ENCODE data around the gene CDCA7. TPM values are rescaled to one million over a fixed set of nuclear protein-coding genes. Genes with fewer than 3 reads are reported as not detected.
"Not testable (repeated sequence)": the region's sequence is repeated elsewhere in the genome, so short reads cannot be mapped to it uniquely, and the experiment has no call there.

Gene CDCA7
- polyA plus RNA-seq (ENCODE audit: insufficient read length in 4 of 4) = 10 to 100 TPM; 28.0 to 42.2 (median 36.1) TPM

- DNase-seq (ENCODE audit: low read depth in 4 of 4, low spot score in 3 of 4) = peak in 3 of 4 donors; percentile 44 to 56 (median 54)
Observed at GRCh38 chr2:173354582-173355131, at the start of gene CDCA7. CDCA7 (plus strand) TSS chr2:173354872; CDS start chr2:173354964, 92 bp downstream.

GRCh38 chr2:173305303-173305702, 49.4 kb upstream of the CDCA7 start:
- no peak for DNase-seq (ENCODE audit: low read depth in 4 of 4, low spot score in 3 of 4)

DNA sequence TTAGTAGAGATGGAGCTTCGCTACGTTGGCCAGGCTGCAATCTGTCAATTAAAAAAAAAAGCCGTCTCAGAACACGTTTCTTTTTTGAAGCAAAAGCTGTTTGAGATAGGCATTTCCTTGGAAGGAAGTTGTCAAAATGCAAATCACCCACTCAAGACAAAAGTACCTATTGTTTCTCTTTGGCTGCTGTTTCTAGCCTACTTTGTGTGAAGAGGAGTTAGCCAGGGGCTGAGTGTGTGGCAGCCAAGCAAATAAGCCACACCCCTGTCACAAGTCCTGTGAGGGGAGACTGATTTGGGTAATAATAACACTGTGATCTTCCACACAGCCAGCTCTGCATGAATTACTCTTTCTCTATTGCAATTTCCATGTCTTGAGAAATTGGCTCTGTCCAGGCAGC, 47.4 kb upstream of the CDCA7 start:
- DNase-seq (ENCODE audit: low read depth in 4 of 4, low spot score in 3 of 4) = no peak

DNA sequence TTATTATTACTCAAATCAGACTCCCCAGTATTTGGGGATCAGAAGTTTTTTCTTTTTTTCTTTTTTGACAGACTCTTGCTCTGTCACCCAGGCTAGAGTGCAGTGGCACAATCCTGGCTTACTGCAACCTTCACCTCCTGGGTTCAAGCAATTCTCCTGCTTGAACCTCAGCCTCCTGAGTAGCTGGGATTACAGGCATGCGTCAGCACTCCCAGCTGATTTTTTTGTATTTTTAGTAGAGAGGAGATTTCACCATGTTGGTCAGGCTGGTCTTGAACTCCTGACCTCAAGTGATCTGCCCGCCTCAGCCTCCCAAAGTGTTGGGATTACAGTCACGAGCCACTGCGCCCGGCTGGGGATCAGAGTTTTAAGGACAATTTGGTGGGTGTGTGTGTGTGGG, 45.3 kb upstream of the CDCA7 start:
- DNase-seq (ENCODE audit: low read depth in 4 of 4, low spot score in 3 of 4) = not testable (repeated sequence)

DNA sequence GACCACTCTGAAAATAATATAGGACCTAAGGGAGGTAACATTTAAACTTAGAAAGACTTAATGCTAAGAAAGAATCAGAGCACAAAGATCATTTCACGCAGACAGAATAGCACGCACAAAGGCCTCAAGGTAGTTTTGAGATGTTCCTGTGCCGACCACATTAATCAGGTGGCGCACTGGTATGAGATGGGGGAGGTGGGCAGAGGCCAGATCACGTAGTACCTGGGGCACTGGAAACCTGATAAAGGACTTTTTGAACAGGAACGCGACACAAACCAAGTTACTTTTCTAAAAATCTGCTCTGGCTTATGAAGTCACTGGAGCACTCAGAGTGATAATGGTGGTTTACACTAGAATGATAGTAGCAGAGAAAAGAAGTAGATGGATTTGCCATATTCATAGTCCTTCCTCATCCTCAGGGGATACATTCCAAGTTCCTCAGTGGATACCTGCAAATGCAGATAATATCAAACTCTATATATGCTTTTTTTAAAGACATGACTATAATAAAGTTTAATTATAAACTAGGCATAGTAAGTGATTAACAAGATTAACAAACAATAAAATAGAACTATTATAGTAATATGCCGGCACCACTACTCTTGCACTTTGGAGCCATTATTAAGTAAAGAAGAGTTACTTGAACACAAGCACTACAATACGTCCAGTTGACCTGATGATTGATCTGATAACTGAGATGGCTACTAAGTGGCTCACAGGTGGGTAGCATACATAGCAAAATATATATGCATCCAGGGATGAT, 42.6 kb upstream of the CDCA7 start:
- DNase-seq (ENCODE audit: low read depth in 4 of 4, low spot score in 3 of 4) = no peak

- no peak for DNase-seq (ENCODE audit: low read depth in 4 of 4, low spot score in 3 of 4)
Observed at GRCh38 chr2:173323371-173323770, 31.3 kb upstream of the CDCA7 start.

DNA sequence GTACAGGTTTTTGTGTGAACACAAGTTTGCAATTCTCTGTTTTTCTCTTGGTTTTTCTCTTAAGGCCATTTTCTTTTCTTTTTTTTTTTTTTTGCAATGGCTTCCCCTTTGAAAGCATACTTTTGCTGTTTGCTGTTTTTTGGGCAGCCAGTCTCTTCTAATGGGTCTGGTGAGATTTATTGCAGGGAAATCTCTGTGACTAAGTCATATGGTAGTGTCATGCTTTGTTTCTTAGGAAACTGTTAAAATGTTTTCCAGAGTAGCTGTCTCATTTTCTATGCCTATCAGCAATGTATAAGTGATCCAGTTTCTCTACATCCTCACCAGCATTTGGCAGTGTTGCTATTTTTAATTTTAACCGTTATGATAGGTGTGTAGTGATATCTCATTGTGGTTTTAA, 27.9 kb upstream of the CDCA7 start:
- DNase-seq (ENCODE audit: low read depth in 4 of 4, low spot score in 3 of 4) = no peak

DNA sequence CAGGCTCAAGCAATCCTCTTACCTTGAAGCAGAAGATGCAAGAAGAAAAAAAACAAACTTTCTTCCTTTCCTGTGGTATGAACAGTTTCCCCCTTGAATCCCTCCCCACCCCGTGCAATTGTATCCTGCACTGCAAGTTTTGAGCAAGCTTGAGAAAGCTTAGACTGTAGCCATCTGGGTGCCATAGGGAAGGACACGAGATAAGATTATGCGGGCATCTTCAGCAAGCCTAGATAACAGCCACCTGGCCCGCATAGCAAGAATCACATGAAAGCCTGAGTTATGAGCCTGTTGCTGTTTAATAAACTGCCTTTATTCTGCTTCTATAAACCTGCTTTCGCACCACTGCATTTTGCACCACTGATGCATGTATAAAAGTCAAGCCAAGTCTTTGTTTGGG, 27.3 kb upstream of the CDCA7 start:
- DNase-seq (ENCODE audit: low read depth in 4 of 4, low spot score in 3 of 4) = no peak

DNA sequence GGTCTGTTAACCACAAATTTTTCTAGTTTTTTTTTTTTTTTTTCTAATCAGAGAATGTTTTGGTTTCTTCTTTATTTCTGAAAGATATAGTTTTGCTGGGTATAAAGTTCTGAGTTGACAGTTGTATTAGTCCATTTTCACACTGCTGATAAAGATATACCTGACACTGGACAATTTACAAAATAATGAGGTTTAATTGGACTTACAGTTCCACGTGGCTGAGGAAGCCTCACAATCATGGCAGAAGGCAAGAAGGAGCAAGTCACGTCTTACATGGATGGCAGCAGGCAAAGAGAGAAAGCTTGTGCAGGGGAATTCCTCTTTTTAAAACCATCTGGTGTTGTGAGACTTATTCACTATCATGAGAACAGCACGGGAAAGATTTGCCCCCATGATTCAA, 21.7 kb upstream of the CDCA7 start:
- DNase-seq (ENCODE audit: low read depth in 4 of 4, low spot score in 3 of 4) = not testable (repeated sequence)

DNA sequence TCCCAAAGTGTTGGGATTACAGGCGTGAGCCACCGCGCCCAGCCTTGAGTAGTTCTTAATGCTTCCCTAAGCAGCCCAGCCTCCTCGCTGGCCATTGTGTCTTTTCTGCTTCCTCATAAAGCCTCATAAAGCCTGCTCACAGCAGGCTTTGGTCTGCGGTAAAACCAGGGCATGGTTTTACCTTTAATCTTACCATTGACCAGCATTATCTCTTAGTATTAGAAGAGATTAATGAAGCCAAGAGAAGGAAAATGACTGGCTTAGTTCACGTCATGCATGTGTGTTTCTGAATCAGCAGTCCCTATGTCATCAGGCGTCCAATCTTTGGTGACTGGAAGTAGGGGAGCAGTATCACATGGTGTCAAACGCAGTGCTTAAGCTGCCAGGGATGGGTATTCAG, 14.9 kb upstream of the CDCA7 start:
- no peak for DNase-seq (ENCODE audit: low read depth in 4 of 4, low spot score in 3 of 4)

- no peak for DNase-seq (ENCODE audit: low read depth in 4 of 4, low spot score in 3 of 4)
Observed at GRCh38 chr2:173343921-173344320, 10.8 kb upstream of the CDCA7 start.

DNA sequence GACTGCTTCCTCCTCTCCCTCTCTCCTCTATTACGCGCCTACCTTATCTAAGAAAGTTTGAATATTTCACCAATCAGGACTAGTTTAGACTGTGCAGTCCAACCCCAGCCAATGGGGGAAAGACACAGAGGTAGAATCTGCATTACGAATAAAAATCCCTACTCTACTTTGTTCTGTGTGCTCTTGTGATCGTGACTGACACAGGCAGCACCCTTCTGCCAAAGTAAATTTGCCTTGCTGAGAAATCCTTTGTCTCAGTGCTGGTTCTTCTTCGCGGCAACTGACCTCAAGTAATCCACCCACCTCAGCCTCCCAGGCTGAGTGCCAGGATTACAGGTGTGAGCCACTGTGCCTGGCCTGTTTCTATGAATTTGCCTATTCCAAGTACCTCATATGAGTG, 8.6 kb upstream of the CDCA7 start:
- no peak for DNase-seq (ENCODE audit: low read depth in 4 of 4, low spot score in 3 of 4)

- no peak for DNase-seq (ENCODE audit: low read depth in 4 of 4, low spot score in 3 of 4)
Observed at GRCh38 chr2:173347305-173348168, 7.1 kb upstream of the CDCA7 start.

GRCh38 chr2:173349287-173349686, 5.4 kb upstream of the CDCA7 start:
- no peak for DNase-seq (ENCODE audit: low read depth in 4 of 4, low spot score in 3 of 4)

DNA sequence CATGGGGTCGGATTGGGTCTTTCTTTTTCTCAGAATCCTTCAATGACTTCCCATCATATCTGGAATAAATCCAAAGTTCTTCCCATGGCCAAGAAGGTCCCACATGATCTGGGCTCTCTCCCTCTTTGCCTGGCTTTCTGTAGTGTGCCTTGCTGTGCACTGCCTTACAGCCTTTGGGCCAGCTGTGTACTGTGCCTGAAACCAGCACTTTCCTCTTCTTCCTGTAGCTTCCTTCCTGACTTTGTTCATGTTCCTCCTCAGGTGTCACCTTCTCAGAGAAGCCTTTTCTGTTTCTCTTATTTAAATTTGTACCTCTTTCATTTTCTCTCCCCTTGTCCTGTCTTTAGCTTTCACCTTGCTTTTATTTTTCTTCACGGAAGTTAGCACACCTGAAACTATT, 4.3 kb upstream of the CDCA7 start:
- DNase-seq (ENCODE audit: low read depth in 4 of 4, low spot score in 3 of 4) = no peak

DNA sequence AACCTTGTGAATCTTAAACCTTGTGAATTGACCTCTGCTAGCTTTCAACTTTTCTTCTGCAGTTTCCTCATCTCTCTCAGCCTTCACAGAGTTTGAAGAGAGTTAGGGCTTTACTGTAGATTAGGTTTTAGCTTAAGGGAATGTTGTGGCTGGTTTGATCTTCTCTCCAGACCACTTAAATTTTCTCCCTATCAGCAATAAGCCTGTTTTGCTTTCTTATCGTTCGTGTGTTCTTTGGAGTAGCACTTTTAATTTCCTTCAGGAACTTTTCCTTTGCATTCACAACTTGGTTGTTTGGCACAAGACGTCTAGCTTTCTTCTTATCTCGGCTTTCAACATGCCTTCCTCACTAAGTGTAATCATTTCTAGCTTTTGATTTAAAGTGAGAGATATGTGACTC, 2.8 kb upstream of the CDCA7 start:
- DNase-seq (ENCODE audit: low read depth in 4 of 4, low spot score in 3 of 4) = no peak

DNA sequence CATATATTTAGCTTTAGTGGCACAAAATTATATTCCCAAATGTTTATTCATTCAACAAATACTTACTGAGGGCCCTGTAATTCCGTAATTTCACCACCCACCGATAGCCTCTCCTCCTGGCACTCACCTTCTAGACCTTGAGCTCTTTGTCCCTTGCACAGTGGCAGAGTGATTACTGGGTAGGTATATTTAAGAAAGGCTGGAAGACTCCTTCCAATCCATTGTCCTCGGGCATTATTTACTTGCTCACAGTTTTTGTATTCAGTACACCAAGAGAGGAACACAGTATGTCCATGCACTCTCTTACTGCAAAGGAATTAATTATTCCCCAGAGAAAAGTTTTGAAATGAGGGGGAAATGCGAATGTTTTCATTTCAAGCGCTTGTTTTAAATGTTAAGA, 1.1 kb upstream of the CDCA7 start:
- no peak for DNase-seq (ENCODE audit: low read depth in 4 of 4, low spot score in 3 of 4)

DNA sequence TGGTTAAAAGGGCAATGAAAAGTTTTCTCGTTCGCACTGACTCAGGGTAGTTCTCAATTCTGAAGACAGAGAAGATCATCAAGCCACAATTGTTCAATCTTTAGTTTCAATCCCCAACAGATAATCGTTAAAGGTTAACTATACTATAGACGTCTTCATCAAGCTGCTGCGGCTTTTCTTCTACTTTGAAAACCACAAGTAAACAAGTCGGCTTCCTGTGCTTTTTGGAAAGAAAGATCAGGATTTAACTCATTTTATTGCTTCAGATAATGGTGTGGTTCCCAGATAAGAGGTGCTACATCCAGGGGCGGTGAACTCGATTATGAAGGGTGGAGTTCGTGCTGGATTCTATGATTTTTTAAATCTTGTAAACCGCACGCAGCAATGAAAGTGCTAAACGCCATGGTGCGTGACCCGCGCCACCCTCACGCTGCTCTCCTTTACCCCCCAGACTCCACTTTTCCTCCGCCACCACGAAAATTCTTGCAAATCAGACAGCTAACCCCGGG, 545 bp upstream of the CDCA7 start:
- DNase-seq (ENCODE audit: low read depth in 4 of 4, low spot score in 3 of 4) = peak in 2 of 4 donors; percentile 3

DNA sequence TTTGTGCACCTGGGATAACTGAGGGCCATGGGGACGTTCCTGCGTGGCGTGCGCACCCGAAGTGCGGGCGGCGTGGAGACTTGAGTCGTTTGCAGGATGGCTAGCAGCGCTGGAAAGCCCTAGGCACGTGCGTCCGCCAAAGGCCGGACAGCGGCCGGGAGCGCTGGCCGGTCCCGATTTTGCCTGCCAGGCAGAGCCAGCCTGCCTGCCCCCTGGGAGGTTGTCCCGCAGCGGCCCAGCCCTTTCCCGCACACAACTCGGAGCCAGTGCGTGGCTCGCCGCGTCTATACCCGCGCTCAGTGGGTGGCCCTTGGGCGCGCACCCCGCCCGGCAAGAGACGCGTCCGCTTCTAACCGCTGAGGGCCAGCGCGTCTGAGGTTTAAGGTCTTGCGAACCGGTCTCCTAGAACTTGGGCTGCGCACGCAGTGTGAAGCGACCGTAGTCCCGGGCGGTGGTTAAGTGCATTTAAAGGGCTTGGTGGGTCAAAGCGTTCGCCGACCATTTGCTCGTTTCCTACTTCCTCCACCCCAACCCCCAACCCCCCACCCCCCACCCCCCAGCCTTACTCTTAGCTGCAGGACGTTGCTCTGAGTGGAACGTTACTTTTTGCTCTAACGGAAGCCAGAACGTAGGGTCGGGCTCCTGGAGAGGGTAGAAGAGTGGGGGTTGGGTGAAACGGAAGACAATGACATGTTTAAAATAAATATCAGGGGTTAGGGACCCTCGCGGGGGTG, 627 bp downstream of the CDCA7 start:
- DNase-seq (ENCODE audit: low read depth in 4 of 4, low spot score in 3 of 4) = peak in 2 of 4 donors; percentile 17 to 28

DNA sequence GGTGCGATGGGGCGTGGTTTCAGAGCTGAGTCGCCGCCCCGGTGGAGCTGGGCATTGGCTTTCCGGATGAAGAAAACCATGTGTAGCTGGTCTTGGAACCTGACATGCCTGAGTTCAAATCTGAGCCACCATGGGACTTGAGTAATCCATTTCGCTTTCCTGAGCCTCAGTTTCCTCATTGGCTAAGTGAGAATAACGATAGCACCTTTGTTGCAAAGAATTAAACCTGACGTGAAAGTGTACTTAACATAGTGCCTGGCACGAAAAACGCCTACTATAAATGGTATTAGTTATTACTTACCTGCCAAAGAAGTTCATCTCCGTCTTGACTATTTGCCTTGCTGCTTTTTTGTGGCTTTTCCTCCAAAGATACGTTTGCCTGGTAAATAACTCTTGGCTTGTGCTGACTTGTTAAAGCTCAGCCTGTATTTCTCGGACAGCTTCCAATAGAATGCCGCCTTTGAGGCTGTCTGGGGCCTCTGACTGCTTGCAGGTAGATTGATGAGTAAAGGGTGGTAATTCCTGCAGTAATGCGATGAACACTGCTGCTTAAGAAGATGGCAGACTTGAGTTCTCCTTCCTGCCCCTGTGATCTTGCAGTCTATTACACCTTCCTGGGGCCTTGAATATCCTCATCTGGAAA, 1.3 kb downstream of the CDCA7 start:
- no peak for DNase-seq (ENCODE audit: low read depth in 4 of 4, low spot score in 3 of 4)

Measured in left renal pelvis (tissue), 4 donors.